K562 (cell line): ENCODE measurements around the gene KRT28. TPM values are rescaled to one million over a fixed set of nuclear protein-coding genes. Genes with fewer than 3 reads are reported as not detected.
A peak's percentile ranks its signal among the peaks of the same experiment; 100 is the strongest.

Source experiments
- ARID1B ChIP-seq: fragments of 450-650 bp; IDR thresholded peaks from 2 replicates; pipeline ENCODE4 v1.6.1; 2016; ENCODE audit warnings: antibody characterized with exemption, mild to moderate bottlenecking, inconsistent platforms
- BDP1 ChIP-seq: IDR thresholded peaks from 3 replicates; pipeline ENCODE4 v1.6.1; 2011; ENCODE audit not compliant: insufficient read length, insufficient read depth
- COPS2 ChIP-seq: fragments of 450-650 bp; conservative IDR thresholded peaks from 2 replicates; pipeline ENCODE4 v1.6.1; 2016; ENCODE audit warnings: mild to moderate bottlenecking, moderate library complexity
- ILK ChIP-seq: fragments of 450-650 bp; IDR thresholded peaks from 2 replicates; pipeline ENCODE4 v1.6.1; 2016; ENCODE audit warnings: missing genetic modification characterization, low read depth, mild to moderate bottlenecking, missing compliant biosample characterization, moderate library complexity, borderline replicate concordance
- NCOA2 ChIP-seq, 2 experiments: fragments of 450-650 bp; IDR thresholded peaks; 2 replicates each; pipeline ENCODE4 v1.6.1; 2018; ENCODE audit warnings: mild to moderate bottlenecking in 2 of 2, moderate library complexity in 1 of 2; ENCODE audit not compliant: partially characterized antibody in 2 of 2
- PRDM10 ChIP-seq: fragments of 450-650 bp; IDR thresholded peaks from 2 replicates; pipeline ENCODE4 v1.6.1; 2018; ENCODE audit not compliant: partially characterized antibody
- PREB ChIP-seq: sonication (generic); formaldehyde crosslinking; IDR thresholded peaks from 2 replicates; pipeline ENCODE4 v1.8.1; 2023; ENCODE audit warnings: mild to moderate bottlenecking, missing genetic modification reagents
- RBM15 ChIP-seq: fragments of 200-400 bp; formaldehyde crosslinking; IDR thresholded peaks from 2 replicates; pipeline ENCODE4 v1.6.1; 2018; ENCODE audit warnings: mild to moderate bottlenecking, low read length, moderate library complexity; ENCODE audit not compliant: insufficient read depth
- SMC3 ChIP-seq: conservative IDR thresholded peaks from 2 replicates; pipeline ENCODE4 v1.6.1; 2011; ENCODE audit warnings: low read depth, low read length, improper control_type of control experiment; ENCODE audit not compliant: insufficient read depth
- SOX6 ChIP-seq: fragments of 450-650 bp; IDR thresholded peaks from 2 replicates; pipeline ENCODE4 v1.6.1; 2014; ENCODE audit warnings: mild to moderate bottlenecking
- TEAD4 ChIP-seq, 2 experiments: sonication (generic) in 1 of 2; formaldehyde crosslinking in 1 of 2; IDR thresholded peaks; 2 replicates each; pipeline versions ENCODE4 v1.6.1 to v1.8.0; 2012 to 2022; ENCODE audit warnings: borderline replicate concordance in 1 of 2, inconsistent platforms in 1 of 2, low read length in 1 of 2, mild to moderate bottlenecking in 1 of 2, missing genetic modification reagents in 1 of 2
- TOE1 ChIP-seq, 2 experiments: fragments of 450-650 bp in 1 of 2; sonication (generic) in 1 of 2; formaldehyde crosslinking in 1 of 2; IDR thresholded peaks; 2 replicates each; pipeline versions ENCODE4 v1.7.1 to v1.8.0; 2016 to 2022; ENCODE audit warnings: borderline replicate concordance in 2 of 2, mild to moderate bottlenecking in 2 of 2, antibody characterized with exemption in 1 of 2, inconsistent platforms in 1 of 2, low read depth in 1 of 2, missing genetic modification reagents in 1 of 2, moderate library complexity in 1 of 2
- XRCC3 ChIP-seq: fragments of 450-650 bp; IDR thresholded peaks from 2 replicates; pipeline ENCODE4 v1.6.1; 2017; ENCODE audit warnings: mild to moderate bottlenecking, moderate library complexity
- ZNF184 ChIP-seq: sonication (generic); formaldehyde crosslinking; IDR thresholded peaks from 2 replicates; pipeline ENCODE4 v1.5.0; 2020; ENCODE audit warnings: missing genetic modification reagents
- ZNF316 ChIP-seq: fragments of 450-650 bp; IDR thresholded peaks from 2 replicates; pipeline ENCODE4 v1.6.1; 2016
- ZNF57 ChIP-seq: fragments of 450-650 bp; formaldehyde crosslinking; IDR thresholded peaks from 2 replicates; pipeline ENCODE4 v1.4.0; 2020; ENCODE audit warnings: mild to moderate bottlenecking, moderate library complexity
- ZNF609 ChIP-seq: sonication (generic); formaldehyde crosslinking; IDR thresholded peaks from 2 replicates; pipeline ENCODE4 v1.8.1; 2023; ENCODE audit warnings: missing genetic modification reagents, mild to moderate bottlenecking, borderline replicate concordance
- polyA plus RNA-seq, 8 experiments: library from polyadenylated mRNA; depleted of rRNA in 4 of 8; stranded (reverse) in 5 of 8; unstranded in 3 of 8; fragments of >200 nt; fragmentation: Nextera tagmentation in 2 of 8; fragmentation: Illumina TruSeq in 1 of 8; extraction: Ambion mirVana in 2 of 8; extraction: Trizol in 1 of 8; gene quantifications; 2 replicates each; pipeline versions ENCODE4 v1.2.1 to v1.2.3, GENCODE V29; 2011 to 2014; ENCODE audit warnings: inconsistent platforms in 1 of 8, missing spikeins in 1 of 8
- total RNA-seq, 7 experiments: library from RNA; depleted of rRNA in 6 of 7; stranded (reverse); fragments of >200 nt in 6 of 7; fragmentation: Illumina TruSeq in 2 of 7; extraction: Trizol in 2 of 7; gene quantifications; 2 replicates each; pipeline versions ENCODE4 v1.2.1 to v1.2.3, GENCODE V29; 2011 to 2021; ENCODE audit warnings: low replicate concordance in 1 of 7

The KRT28 gene
- total and polyA plus RNA-seq, 9 of the 15 experiments (the other 6 are each of a cell fraction or from before 2014, with no cell fraction given): not detected

DNA sequence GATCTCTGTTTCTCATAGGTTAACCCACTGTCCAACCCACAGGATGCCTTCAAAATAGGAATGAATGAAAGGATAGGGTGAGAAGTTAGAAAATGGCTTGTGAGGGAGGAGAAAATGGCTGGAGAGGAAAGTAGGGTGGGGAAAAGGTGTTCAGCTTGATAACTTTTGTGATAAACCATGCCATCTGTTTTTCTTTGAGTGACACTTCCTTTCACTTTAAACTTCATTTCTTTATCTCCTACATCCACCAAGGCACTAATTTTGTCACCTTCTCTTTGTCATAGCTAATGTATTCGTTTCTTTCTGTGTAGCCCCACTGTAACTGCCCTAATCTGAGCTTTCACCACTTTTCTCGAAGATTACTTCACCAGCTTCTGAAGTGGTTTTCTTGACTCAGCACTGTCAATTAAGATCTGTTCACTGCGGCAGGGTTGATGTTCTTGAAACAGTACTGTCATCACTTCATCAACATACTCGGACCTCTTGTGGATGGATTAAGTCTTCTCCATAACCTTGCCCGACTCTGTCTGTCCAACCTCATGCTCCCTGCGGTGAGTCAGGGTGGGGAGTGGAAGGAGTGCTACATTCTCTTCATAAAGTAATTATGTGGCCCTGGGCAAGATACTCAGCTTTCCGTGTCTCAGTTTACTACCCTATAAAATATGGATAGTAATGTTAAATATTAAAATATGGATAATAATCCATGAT is 28.1 kb upstream of the KRT28 start (continued):
- no peak for TF ChIP-seq PRDM10
- peak; percentile 98 for TF ChIP-seq TEAD4 (IDR thresholded peaks at IDR 0.05; ENCODE audit: low read length)
- TF ChIP-seq TEAD4 (CRISPR knock-in tag; IDR thresholded peaks at IDR 0.05; ENCODE audit: borderline replicate concordance): no peak
- no peak for TF ChIP-seq BDP1
- no peak for TF ChIP-seq XRCC3
- TF ChIP-seq ILK: no peak
- no peak for TF ChIP-seq SMC3
- no peak for TF ChIP-seq ZNF57
- TF ChIP-seq PREB (CRISPR knock-in tag): no peak
- TF ChIP-seq TOE1 (IDR thresholded peaks at IDR 0.05; ENCODE audit: borderline replicate concordance): no peak; the same call in none of the 2 replicates
- TF ChIP-seq TOE1 (CRISPR knock-in tag; IDR thresholded peaks at IDR 0.05; ENCODE audit: borderline replicate concordance, low read depth): no peak
- TF ChIP-seq COPS2: no peak
- peak; percentile 97 for TF ChIP-seq ZNF316
- TF ChIP-seq NCOA2 (IDR thresholded peaks at IDR 0.05; ENCODE audit: partially characterized antibody in 2 of 2): peak; percentile 69 to 85
- no peak for TF ChIP-seq ZNF184 (CRISPR knock-in tag)
- TF ChIP-seq ZNF609 (CRISPR knock-in tag): peak; percentile 70; the same call in 1 of the 2 replicates
- peak; percentile 99 for TF ChIP-seq SOX6
- peak; percentile 99 for TF ChIP-seq ARID1B
- no peak for TF ChIP-seq RBM15
